Muscle layer of colon (tissue), 2 donors: Measurements from ENCODE around the gene WDR38.

ENCODE experiments used
- H3K27ac ChIP-seq: one replicate; pipeline ENCODE4 v1.7.0; 2013; ENCODE audit warnings: low read depth, mild to moderate bottlenecking, low read length, moderate library complexity
- H3K27me3 ChIP-seq, 2 donors: one replicate each; pipeline ENCODE4 v1.7.0; 2013; ENCODE audit warnings: low read length in 2 of 2, mild to moderate bottlenecking in 2 of 2; ENCODE audit not compliant: insufficient read depth in 2 of 2, control insufficient read depth in 1 of 2
- H3K36me3 ChIP-seq: one replicate; pipeline ENCODE4 v1.7.0; 2013; ENCODE audit warnings: mild to moderate bottlenecking, low read length; ENCODE audit not compliant: insufficient read depth
- H3K4me1 ChIP-seq: one replicate; pipeline ENCODE4 v1.7.0; 2013; ENCODE audit warnings: mild to moderate bottlenecking, low read length; ENCODE audit not compliant: insufficient read depth
- H3K4me3 ChIP-seq, 2 donors: one replicate each; pipeline ENCODE4 v1.7.0; 2013; ENCODE audit warnings: low read length in 2 of 2, low read depth in 1 of 2, mild to moderate bottlenecking in 1 of 2, moderate library complexity in 1 of 2
- H3K9ac ChIP-seq: one replicate; pipeline ENCODE4 v1.7.0; 2013; ENCODE audit warnings: low read length
- H3K9me3 ChIP-seq: one replicate; pipeline ENCODE4 v1.7.0; 2013; ENCODE audit warnings: mild to moderate bottlenecking, low read length
- donor health status: abdominal sarcoma.
- donor health status: Adenocarcinoma of cecum.

Gene WDR38

GRCh38 chr9:124890179-124890578 is 36.9 kb downstream of the WDR38 start:
- Histone ChIP-seq H3K36me3 (peaks cover 70% of the 10 kb centered on the region), H3K4me3 (no peak overlapping the region), H3K27ac (no peak overlapping the region), H3K27me3 (no peaks in the 10 kb centered on the region), H3K4me1 (no peaks in the 10 kb centered on the region), H3K9ac (no peak overlapping the region), H3K9me3 (no peaks in the 10 kb centered on the region)

- Histone ChIP-seq H3K27ac (no peak overlapping the region), H3K4me3 (no peak overlapping the region), H3K27me3 (no peaks in the 10 kb centered on the region), H3K4me1 (no peaks in the 10 kb centered on the region), H3K9ac (no peak overlapping the region), H3K36me3 (peaks cover 62% of the 10 kb centered on the region), H3K9me3 (no peaks in the 10 kb centered on the region)
These were observed 40.9 kb downstream of the WDR38 start for GRCh38 chr9:124894035-124894740.

- Histone ChIP-seq H3K4me3 (no peak overlapping the region), H3K36me3 (peaks cover 62% of the 10 kb centered on the region), H3K27me3 (no peaks in the 10 kb centered on the region), H3K4me1 (no peaks in the 10 kb centered on the region), H3K9ac (no peak overlapping the region), H3K27ac (no peak overlapping the region), H3K9me3 (no peaks in the 10 kb centered on the region)
These were observed 41.5 kb downstream of the WDR38 start for GRCh38 chr9:124894741-124895170.

- Histone ChIP-seq H3K27me3 (no peaks in the 10 kb centered on the region), H3K27ac (no peak overlapping the region), H3K4me1 (no peaks in the 10 kb centered on the region), H3K36me3 (peaks cover 60% of the 10 kb centered on the region), H3K9me3 (no peaks in the 10 kb centered on the region), H3K9ac (no peak overlapping the region), H3K4me3 (no peak overlapping the region)
These were observed 44.6 kb downstream of the WDR38 start for GRCh38 chr9:124897570-124898460.

GRCh38 chr9:124899845-124900244 is 46.6 kb downstream of the WDR38 start:
- Histone ChIP-seq H3K36me3 (peaks cover 49% of the 10 kb centered on the region), H3K27ac (no peak overlapping the region), H3K4me1 (no peaks in the 10 kb centered on the region), H3K9me3 (no peaks in the 10 kb centered on the region), H3K27me3 (no peaks in the 10 kb centered on the region), H3K9ac (no peak overlapping the region), H3K4me3 (no peak overlapping the region)

GRCh38 chr9:124906966-124907365 is 53.7 kb downstream of the WDR38 start:
- H3K36me3 ChIP-seq = peaks cover 22% of the 10 kb centered on the region

More at GRCh38 chr9:124906966-124907365, 53.7 kb downstream of the WDR38 start:
- Histone ChIP-seq H3K4me3 (no peak overlapping the region), H3K9ac (peak overlapping the region; percentile 12), H3K27me3 (no peaks in the 10 kb centered on the region), H3K27ac (no peak overlapping the region), H3K9me3 (no peaks in the 10 kb centered on the region), H3K4me1 (no peaks in the 10 kb centered on the region)
